ENCODE results near the gene OR10H4.
"Not testable (repeated sequence)": the region's sequence is repeated elsewhere in the genome, so short reads cannot be mapped to it uniquely, and the experiment has no call there.

The OR10H4 gene

DNA sequence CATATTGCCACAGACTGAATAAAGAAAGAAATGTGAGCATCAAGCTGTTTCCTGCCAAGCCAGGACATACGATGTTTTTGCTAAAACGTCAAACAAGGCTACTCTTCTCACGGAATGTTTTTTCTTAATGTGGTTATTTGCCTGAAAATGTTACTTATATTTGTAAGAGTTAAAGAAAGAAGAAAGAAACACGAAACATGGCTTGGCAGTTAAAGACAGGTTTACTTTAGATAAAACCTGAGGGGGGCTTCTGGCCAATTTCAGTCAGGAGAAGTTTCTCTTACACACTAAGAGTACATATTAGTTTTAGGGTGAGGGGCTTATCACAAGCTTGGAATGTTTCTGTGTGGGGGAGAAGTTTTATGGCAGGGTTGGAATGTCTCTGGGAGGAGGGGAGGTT lies 4.4 kb upstream of the OR10H4 start:
- DNase-seq (ENCODE audit: low spot score) = no peak

DNA sequence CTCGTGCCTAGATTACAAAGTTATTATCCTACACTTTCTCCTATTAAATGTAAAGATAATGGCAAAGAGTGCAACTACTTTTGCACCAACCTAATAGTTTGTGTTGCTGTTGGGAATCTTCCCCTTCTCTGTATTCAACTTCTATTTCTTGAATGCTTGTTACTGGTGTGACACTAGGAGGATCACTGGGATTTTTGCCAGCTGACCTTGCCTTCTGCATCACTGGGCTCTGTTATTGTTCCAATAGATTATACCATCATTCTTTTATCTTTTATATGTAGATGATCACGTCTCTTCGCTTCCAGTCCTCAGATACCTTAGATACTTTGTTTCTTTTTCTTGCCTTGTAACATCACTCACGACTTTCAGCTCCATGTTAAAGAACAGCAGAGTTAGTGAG lies 3.5 kb upstream of the OR10H4 start:
- no peak for DNase-seq (ENCODE audit: low spot score)

DNA sequence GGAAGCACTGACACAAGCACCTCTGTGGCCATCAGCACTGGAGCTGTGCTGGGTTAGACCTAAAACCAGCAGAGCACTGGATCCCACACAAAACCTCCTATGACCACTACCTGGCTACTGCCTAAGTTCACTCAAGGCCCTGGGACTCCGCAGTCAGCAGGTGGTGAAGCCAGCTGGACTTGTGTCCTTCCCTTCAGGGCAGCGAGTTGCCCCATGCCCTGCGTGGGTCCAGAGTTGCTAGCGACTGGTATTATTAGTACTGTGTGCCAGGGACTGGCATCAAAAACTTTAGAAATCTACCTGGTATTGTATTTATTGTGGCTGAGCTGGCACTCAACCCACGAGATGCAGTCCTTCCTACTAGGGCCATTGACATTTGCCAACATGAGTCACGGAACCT lies 6.0 kb downstream of the OR10H4 start:
- no peak for DNase-seq (ENCODE audit: low spot score)

DNA sequence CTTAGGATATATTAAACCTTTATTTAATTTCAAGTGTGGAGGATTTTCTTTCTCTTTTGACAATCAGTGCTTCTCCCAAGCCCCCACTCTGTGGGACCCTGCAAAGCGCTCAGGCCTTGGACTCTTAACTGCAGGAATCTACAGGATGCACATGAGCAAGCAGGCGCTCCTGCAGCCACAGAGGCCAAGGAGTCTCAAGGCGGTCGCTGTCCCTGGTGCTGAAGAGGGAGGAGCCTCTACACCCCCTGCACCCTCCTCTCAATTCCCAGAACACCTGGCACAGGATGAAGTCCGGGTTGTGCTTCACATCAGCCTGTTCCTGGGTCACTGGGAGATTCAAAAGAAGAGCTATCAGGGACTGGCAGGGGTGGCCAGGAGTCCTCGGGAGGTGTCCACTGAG lies 13.5 kb downstream of the OR10H4 start:
- no peak for DNase-seq (ENCODE audit: low spot score)

DNA sequence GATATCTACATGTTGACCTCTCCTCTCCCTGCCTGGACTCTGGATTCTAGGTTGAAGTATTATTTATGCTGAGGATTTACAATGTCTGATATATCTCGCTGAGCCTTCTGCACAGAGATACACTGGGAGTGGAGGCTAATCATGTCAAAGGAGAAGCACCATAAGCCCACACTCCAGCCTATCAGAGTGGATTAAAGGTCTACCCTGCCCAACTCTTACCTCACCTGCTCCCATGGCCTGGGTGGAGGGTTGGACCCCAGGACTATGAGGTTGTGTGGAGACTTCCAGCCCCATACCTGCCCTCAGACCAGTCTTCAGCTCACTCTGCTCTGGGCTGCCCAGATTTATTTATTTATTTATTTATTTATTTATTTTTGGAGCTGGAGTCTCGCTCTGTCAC lies 15.4 kb downstream of the OR10H4 start:
- no peak for DNase-seq (ENCODE audit: low spot score)

DNA sequence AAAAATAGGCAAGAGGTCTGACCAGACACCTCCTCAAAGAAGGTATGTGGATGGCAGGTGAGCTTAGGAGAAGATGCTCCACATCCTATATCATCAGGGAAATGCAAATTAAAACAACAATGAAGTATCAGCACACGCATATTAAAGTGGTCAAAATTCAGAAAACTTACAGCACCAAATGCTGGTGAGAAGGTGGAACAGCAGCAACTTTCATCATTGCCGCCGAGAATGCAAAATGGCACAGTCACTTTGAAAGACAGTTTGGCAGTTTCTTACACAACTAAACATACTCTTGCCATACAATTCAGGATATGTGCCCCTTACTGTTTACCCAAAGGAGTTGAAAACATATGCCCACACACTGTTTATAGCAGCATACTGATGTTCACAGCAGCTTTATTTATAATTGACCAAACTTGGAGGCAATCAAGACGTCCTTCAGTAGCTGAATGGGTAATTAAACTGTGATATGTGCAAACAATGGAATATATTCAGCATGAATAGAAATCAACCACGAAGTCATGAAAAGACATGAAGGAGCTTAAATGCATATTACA lies 22.5 kb downstream of the OR10H4 start:
- no peak for DNase-seq (ENCODE audit: low spot score)

DNA sequence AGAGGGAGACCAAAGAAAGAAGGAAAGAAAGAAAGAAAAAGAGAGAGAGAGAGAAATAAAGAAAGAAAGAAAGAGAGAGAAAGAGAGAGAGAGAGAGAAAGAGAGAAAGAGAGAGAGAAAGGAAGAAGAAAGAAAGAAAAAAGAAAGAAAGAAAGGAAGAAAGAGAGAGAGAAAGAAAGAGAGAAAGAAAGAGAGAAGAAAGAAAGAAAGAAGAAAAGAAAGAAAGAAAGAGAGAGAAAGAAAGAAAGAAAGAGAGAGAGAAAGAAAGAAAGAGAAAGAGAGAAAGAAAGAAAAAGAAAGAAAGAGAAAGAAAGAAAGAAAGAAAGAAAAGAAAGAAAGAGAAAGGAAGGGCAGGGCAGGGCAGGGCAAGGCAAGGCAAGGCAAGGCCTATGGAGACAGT lies 23.2 kb downstream of the OR10H4 start:
- DNase-seq (ENCODE audit: low spot score) = not testable (repeated sequence)

DNA sequence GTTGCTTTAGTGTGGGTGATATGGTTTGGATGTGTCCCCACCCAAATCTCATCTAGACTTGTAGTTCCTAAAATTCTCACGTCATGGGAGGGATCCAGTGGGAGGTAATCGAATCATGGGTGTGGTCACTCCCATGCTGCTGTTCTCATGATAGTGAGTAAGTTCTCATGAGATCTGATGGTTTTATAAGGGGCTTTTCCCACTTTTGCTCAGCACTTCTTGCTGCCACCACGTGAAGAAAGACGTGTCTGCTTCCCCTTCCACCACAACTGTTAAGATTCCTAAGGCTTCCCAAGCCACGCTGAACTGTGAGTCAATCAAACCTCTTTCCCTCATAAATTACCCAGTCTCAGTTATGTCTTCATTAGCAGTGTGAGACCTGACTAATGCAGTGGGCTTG lies 26.0 kb downstream of the OR10H4 start:
- DNase-seq (ENCODE audit: low spot score) = no peak

DNA sequence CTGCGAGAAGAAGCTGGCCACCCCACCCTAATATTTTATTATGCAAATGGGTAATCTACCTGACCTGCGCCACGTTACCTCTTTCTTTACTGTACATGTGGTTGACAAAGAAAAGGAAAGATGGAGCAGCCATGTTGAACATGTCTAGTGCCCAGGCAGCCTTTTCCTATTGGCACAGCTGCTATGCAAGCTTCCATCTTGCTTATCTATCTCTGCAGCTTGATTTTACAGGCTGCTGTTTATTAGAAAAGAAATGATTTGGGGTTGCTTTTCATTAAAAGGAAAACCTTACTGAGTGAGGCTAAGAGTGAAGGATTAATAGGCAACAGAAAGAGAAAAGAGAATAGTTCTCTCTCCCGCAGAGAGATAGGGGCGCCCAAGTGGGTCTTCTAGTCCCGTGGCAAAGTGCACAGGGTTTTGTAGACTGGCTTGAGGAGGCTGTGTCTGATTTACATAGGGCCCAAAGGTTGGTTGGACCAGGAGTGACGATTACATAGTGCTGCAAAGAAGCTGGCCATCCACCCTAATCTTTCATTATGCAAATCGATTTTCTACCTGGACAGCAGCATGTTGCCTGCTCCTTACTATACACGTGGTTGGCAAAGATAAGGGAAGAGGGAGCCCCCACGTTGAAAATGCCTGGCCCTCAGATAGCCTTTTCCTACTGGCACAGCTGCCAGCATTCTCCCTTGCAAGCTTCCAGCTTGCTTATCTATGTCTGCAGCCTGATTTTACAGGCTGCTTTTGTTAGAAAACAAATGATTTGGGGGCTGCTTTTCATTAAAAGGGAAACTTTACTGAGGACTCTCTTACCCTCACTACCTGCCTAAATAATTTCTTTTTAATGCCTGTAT lies 28.3 kb downstream of the OR10H4 start:
- no peak for DNase-seq (ENCODE audit: low spot score)

DNA sequence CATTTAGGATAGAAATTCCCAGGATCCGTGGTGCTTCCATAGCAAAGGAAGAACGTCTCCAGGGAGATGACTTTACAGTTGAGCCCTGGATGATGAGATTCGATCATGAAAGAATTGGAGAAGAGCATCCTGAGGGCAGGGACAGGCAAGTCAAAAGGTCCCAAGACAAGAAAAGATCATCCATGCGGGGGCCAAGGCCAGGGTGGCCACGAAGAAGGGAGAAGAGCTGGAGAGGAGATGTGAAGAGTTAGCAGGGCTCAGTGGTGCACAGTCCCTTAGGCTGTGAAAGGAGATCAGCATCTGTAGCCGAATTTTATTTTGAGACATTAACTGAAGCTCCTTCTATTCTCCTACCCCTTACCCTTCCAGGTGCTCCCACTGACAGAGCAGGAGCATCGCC lies 28.9 kb downstream of the OR10H4 start:
- DNase-seq (ENCODE audit: low spot score) = no peak

DNA sequence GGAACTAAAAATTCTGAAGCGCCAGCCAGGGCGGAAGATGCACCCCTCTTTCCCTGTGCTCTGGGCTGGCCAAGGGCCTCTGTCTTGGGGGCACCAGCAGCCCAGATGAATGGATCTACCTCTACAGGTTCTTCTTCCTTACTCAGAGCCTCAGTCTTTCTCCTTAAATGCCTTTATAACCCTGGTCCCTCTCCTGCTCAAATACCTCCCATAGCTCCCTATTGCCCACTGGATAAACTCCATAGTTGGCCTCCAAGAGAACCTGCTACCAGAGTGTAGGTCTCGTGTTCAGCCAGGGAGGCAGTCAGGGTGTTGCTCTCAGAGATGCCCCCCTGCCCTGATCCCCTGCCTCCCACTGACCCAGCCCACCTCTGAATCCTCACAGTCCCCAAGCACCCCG lies 30.5 kb downstream of the OR10H4 start:
- no peak for DNase-seq (ENCODE audit: low spot score)

DNA sequence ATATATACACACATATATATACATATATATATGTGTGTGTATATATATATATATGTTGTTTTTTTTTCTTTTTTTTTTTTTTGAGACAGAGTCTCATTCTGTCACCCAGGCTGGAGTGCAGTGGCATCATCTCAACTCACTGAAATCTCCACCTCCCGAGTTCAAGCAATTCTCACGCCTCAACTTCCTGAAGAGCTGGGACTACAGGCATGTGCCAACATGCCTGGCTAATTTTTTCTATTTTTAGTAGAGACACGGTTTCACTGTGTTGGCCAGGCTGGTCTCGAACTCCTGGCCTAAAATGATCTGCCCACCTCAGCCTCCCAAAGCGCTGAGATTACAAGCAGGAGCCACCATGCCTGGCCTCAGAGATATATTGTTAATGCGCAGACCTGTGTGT lies 37.0 kb downstream of the OR10H4 start:
- not testable (repeated sequence) for DNase-seq (ENCODE audit: low spot score)

DNA sequence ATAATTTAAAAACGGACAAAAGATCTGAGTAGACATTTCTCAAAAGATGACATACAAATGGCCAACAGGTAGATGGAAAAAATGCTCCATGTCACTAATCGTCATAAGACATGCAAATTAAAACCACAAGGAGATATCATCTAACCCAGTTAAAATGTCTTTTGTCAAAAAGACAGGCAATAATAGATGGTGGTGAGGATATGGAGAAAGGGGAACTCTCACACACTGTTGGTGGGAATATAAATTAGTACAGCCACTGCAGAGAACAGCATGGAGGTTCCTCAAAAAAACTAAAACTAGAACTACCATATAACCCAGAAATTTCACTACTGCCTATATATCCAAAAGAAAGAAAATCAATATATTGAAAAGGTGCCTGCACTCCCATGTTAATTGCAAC lies 37.9 kb downstream of the OR10H4 start:
- DNase-seq (ENCODE audit: low spot score) = no peak

DNA sequence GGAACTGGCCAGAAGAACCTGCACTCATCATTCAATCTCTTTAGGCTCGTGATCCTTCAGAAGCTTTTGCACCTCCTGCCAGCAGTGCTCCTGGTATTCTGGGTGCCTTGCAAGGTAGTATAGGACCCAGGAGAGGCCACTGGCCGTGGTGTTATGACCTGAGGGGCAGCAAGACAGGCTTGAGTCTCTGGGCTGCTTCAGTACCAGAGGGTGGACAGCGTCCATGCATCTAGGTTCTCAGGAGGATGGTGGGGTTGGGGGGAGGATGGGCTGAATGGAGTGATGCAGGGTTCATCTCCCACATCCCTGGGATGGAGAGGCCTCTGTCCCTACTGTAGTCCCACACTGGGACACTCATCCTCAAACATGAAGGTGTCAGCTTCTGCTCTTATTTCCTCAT lies 41.1 kb downstream of the OR10H4 start:
- no peak for DNase-seq (ENCODE audit: low spot score)

DNA sequence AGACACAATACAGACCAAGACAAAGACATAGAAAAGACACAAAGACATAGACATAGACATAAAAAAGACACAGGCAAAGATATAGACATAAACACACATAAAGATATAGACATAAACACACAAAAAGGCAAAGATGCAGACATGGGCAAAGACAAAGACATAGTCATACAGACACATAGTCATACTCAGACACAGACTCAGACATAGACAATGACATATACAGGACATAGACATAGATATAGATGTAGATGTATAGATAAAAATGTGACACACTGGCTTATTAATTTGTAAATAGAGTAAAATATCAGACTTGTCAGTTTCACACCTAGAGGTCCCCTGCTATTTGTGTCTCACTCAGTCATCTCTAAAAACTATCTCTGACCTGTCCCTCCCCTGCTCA lies 42.8 kb downstream of the OR10H4 start:
- DNase-seq (ENCODE audit: low spot score) = no peak

DNA sequence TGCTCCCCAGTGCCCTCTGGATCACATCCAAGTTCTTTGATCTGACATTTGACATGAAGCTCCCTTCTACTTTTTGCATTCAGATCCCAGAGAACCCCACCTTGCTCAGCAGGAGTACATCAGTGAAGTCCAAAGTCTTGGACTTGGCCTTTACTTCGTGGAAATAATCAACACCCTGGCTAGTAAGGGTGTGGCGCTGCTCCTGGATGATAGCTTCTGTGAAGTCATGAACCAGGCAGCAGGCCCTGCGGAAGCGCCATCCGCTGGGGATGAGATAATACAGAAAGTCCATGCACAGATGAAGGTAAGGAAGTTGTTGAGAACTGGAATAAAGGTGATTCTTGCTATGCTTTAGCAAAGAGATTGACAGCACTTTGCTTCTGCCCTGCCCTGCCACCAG lies 43.2 kb downstream of the OR10H4 start:
- DNase-seq (ENCODE audit: low spot score) = no peak

DNA sequence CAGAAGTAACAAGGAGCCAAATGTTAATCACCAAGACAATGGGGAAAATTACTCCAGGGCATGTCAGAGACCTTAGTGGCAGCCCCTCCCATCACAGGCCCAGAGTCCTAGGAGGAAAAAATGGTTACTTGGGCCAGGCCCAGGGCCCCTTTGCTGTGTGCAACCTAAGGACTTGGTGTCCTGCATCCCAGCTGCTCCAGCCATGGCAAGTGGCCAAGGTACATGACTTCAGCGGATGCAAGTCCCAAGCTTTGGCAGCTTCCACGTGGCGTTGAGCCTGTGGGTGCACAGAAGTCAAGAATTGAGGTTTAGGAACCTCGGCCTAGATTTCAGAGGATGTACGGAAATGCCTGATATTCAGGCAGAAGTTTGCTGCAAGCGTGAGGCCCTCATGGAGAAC lies 46.7 kb downstream of the OR10H4 start:
- DNase-seq (ENCODE audit: low spot score) = no peak

DNA sequence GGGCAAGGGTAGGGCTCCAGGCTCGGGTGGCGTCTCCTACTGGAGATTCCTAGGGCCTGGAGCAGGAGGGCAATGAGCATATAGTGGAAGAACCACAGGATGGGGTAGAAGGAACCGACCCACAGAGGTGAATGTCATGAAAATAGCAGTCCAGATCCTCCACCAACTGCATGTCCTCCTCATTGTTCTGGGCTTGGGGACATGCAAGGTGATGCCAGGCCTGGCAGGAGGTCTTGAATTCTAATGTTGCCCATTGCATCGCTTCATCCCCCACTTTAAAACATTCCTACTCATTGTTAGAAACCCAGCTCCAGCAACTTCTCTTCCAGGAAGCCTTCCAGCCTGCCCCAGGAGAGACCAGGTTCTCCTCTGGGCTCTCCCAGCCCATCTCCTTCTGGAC lies 49.4 kb downstream of the OR10H4 start:
- no peak for DNase-seq (ENCODE audit: low spot score)
